HEK293 (cell line): ENCODE results near the gene TM4SF1.

Experiments used
- CTCF ChIP-seq: fragments of 450-650 bp; formaldehyde crosslinking; IDR thresholded peaks from 2 replicates; pipeline ENCODE4 v1.5.1; 2016; ENCODE audit warnings: missing biosample characterization, missing genetic modification characterization
- PATZ1 ChIP-seq: fragments of 450-650 bp; formaldehyde crosslinking; IDR thresholded peaks from 2 replicates; pipeline ENCODE4 v1.5.1; 2016; ENCODE audit warnings: missing biosample characterization, missing genetic modification characterization
- REST ChIP-seq: fragments of 450-650 bp; formaldehyde crosslinking; IDR thresholded peaks from 2 replicates; pipeline ENCODE4 v1.5.1; 2016; ENCODE audit warnings: missing biosample characterization, missing genetic modification characterization
- ZNF266 ChIP-seq: fragments of 450-650 bp; formaldehyde crosslinking; IDR thresholded peaks from 2 replicates; pipeline ENCODE4 v1.5.1; 2016; ENCODE audit warnings: missing biosample characterization, missing genetic modification characterization, low read depth
- ZNF501 ChIP-seq: fragments of 450-650 bp; formaldehyde crosslinking; IDR thresholded peaks from 2 replicates; pipeline ENCODE4 v1.5.1; 2016; ENCODE audit warnings: missing biosample characterization, missing genetic modification characterization
- ZNF558 ChIP-seq: fragments of 450-650 bp; formaldehyde crosslinking; IDR thresholded peaks from 2 replicates; pipeline ENCODE4 v1.5.1; 2016; ENCODE audit warnings: missing biosample characterization, missing genetic modification characterization

- no peak for TF ChIP-seq CTCF (tag by site-specific recombination)
- TF ChIP-seq ZNF558: no peak
- TF ChIP-seq REST (tag by site-specific recombination): no peak
- TF ChIP-seq ZNF501 (tag by site-specific recombination): no peak
- no peak for TF ChIP-seq PATZ1
- no peak for TF ChIP-seq ZNF266
These were observed 26.0 kb upstream of the TM4SF1 start for GRCh38 chr3:149403443-149403842.
